SK-N-SH treated with all-trans-retinoic acid at 6 μM for 48 hours (cell line): ENCODE data around the gene TGM3.

Source experiments
- CREB5 ChIP-seq: fragments of 250-450 bp; sonication (Bioruptor Pico); IDR thresholded peaks from 2 replicates; pipeline ENCODE4 v1.5.1; 2020; ENCODE audit warnings: low read depth, mild to moderate bottlenecking, moderate library complexity
- GLIS3 ChIP-seq: fragments of 250-450 bp; sonication (Bioruptor Pico); IDR thresholded peaks from 2 replicates; pipeline ENCODE4 v1.5.0; 2020; ENCODE audit warnings: mild to moderate bottlenecking, moderate library complexity
- ISL1 ChIP-seq: fragments of 250-450 bp; sonication (Bioruptor Pico); IDR thresholded peaks from 2 replicates; pipeline ENCODE4 v2.1.2; 2022; ENCODE audit warnings: mild to moderate bottlenecking, moderate library complexity
- OSR1 ChIP-seq: fragments of 250-450 bp; sonication (Bioruptor Pico); IDR thresholded peaks from 2 replicates; pipeline ENCODE4 v1.8.0; 2022; ENCODE audit warnings: moderate library complexity, mild to moderate bottlenecking, inconsistent platforms
- RARB ChIP-seq: fragments of 250-450 bp; sonication (Bioruptor Pico); IDR thresholded peaks from 2 replicates; pipeline ENCODE4 v1.8.0; 2021; ENCODE audit warnings: mild to moderate bottlenecking, moderate library complexity
- TCF4 ChIP-seq: fragments of 250-450 bp; sonication (Bioruptor Pico); IDR thresholded peaks from 2 replicates; pipeline ENCODE4 v1.8.0; 2021; ENCODE audit warnings: mild to moderate bottlenecking, moderate library complexity, borderline replicate concordance
- ZFP30 ChIP-seq: fragments of 450-650 bp; formaldehyde crosslinking; IDR thresholded peaks from 2 replicates; pipeline ENCODE4 v1.5.0; 2022; ENCODE audit warnings: mild to moderate bottlenecking, moderate library complexity
- ZNF565 ChIP-seq: fragments of 450-650 bp; formaldehyde crosslinking; conservative IDR thresholded peaks from 2 replicates; pipeline ENCODE4 v1.5.0; 2020; ENCODE audit warnings: low read depth, mild to moderate bottlenecking, moderate library complexity
- ZNF8 ChIP-seq: fragments of 450-650 bp; formaldehyde crosslinking; IDR thresholded peaks from 2 replicates; pipeline ENCODE4 v1.5.0; 2020; ENCODE audit warnings: mild to moderate bottlenecking, moderate library complexity
- TF ChIP-seq, protein P1 (sequence below): fragments of 250-450 bp; sonication (Bioruptor Pico); IDR thresholded peaks from 2 replicates; pipeline ENCODE4 v1.8.0; 2020; ENCODE audit warnings: mild to moderate bottlenecking, moderate library complexity, borderline replicate concordance

DNA sequence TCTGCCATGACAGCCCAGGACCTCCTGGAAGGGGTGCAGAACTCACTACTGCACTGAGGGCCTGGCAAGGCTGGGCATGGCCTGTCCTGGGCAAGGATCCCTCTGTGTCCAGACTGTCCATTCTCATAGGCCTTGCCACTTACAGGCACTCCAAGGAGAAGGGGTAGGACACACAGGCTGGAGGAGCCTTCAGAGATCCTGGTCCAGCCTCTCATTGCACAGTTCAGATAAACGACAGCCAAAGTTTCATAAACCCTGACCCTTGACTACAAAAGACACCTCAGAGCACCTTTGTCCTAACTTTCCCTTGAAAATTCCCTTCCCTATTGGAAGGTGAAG is 19.6 kb downstream of the TGM3 start:
- TF ChIP-seq RARB (CRISPR knock-in tag) (no peak), ZNF565 (CRISPR knock-in tag) (no peak), GLIS3 (CRISPR knock-in tag) (no peak), CREB5 (CRISPR knock-in tag) (no peak), TCF4 (CRISPR knock-in tag) (no peak), OSR1 (no peak), ZFP30 (no peak), ZNF8 (no peak), ISL1 (CRISPR knock-in tag) (no peak)
- TF ChIP-seq, protein P1, sequence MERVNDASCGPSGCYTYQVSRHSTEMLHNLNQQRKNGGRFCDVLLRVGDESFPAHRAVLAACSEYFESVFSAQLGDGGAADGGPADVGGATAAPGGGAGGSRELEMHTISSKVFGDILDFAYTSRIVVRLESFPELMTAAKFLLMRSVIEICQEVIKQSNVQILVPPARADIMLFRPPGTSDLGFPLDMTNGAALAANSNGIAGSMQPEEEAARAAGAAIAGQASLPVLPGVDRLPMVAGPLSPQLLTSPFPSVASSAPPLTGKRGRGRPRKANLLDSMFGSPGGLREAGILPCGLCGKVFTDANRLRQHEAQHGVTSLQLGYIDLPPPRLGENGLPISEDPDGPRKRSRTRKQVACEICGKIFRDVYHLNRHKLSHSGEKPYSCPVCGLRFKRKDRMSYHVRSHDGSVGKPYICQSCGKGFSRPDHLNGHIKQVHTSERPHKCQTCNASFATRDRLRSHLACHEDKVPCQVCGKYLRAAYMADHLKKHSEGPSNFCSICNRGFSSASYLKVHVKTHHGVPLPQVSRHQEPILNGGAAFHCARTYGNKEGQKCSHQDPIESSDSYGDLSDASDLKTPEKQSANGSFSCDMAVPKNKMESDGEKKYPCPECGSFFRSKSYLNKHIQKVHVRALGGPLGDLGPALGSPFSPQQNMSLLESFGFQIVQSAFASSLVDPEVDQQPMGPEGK (CRISPR knock-in tag): no peak
